ENCODE results near the gene NBEAL2.

Gene NBEAL2

GRCh38 chr3:47000922-47001730 lies 21.7 kb downstream of the NBEAL2 start:
- no peak for DNase-seq (ENCODE audit: low spot score)

GRCh38 chr3:47001731-47002170 lies 22.3 kb downstream of the NBEAL2 start:
- no peak for DNase-seq (ENCODE audit: low spot score)

- DNase-seq (ENCODE audit: low spot score), result no peak
Observed at GRCh38 chr3:47002171-47003055, 22.9 kb downstream of the NBEAL2 start.

GRCh38 chr3:47003056-47003410 lies 23.6 kb downstream of the NBEAL2 start:
- no peak for DNase-seq (ENCODE audit: low spot score)

- DNase-seq (ENCODE audit: low spot score), result no peak
Observed at GRCh38 chr3:47003461-47004368, 24.2 kb downstream of the NBEAL2 start.

- no peak for DNase-seq (ENCODE audit: low spot score)
Observed at GRCh38 chr3:47004369-47005211, 25.1 kb downstream of the NBEAL2 start.

- DNase-seq (ENCODE audit: low spot score), result no peak
Observed at GRCh38 chr3:47005212-47006144, 26.0 kb downstream of the NBEAL2 start.

- DNase-seq (ENCODE audit: low spot score), result no peak
Observed at GRCh38 chr3:47006145-47006651, 26.7 kb downstream of the NBEAL2 start.

- DNase-seq (ENCODE audit: low spot score), result no peak
Observed at GRCh38 chr3:47007001-47007400, 27.5 kb downstream of the NBEAL2 start.

GRCh38 chr3:47007482-47008233 lies 28.2 kb downstream of the NBEAL2 start:
- DNase-seq (ENCODE audit: low spot score), result no peak

- DNase-seq (ENCODE audit: low spot score), result no peak
Observed at GRCh38 chr3:47008234-47008796, 28.8 kb downstream of the NBEAL2 start.

GRCh38 chr3:47008851-47009224 lies 29.4 kb downstream of the NBEAL2 start:
- DNase-seq (ENCODE audit: low spot score), result no peak

GRCh38 chr3:47009225-47010110 lies 30.0 kb downstream of the NBEAL2 start:
- DNase-seq (ENCODE audit: low spot score), result peak; percentile 99

- DNase-seq (ENCODE audit: low spot score), result no peak
Observed at GRCh38 chr3:47010111-47010712, 30.7 kb downstream of the NBEAL2 start.

GRCh38 chr3:47010910-47011309 lies 31.4 kb downstream of the NBEAL2 start:
- DNase-seq (ENCODE audit: low spot score), result no peak

- no peak for DNase-seq (ENCODE audit: low spot score)
Observed at GRCh38 chr3:47011371-47011770, 31.9 kb downstream of the NBEAL2 start.

Measured in AG08396 (cell line).